ENCODE data around the gene ACTL10.

DNA sequence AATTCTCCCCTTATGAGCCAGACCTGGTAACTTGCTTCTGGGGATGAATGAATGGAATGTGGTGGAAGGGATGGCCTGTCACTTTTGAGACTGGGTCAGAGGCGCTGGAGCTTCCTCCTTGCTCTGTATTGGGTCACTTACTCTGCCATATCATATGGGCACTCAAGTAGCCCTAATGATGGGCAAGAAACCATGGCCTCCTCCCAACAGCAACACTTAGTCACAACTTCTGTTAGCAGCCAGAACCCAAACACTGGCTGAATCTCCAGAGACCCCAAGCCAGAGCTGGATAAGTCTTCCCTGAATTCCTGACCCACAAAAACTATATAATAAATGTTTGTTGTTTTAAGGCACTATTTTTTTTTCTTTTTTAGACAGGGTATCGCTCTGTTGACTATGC lies 13.9 kb downstream of the ACTL10 start:
- TF ChIP-seq, protein P1, sequence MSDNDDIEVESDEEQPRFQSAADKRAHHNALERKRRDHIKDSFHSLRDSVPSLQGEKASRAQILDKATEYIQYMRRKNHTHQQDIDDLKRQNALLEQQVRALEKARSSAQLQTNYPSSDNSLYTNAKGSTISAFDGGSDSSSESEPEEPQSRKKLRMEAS (IDR thresholded peaks at IDR 0.05): no peak
- TF ChIP-seq, protein P2, sequence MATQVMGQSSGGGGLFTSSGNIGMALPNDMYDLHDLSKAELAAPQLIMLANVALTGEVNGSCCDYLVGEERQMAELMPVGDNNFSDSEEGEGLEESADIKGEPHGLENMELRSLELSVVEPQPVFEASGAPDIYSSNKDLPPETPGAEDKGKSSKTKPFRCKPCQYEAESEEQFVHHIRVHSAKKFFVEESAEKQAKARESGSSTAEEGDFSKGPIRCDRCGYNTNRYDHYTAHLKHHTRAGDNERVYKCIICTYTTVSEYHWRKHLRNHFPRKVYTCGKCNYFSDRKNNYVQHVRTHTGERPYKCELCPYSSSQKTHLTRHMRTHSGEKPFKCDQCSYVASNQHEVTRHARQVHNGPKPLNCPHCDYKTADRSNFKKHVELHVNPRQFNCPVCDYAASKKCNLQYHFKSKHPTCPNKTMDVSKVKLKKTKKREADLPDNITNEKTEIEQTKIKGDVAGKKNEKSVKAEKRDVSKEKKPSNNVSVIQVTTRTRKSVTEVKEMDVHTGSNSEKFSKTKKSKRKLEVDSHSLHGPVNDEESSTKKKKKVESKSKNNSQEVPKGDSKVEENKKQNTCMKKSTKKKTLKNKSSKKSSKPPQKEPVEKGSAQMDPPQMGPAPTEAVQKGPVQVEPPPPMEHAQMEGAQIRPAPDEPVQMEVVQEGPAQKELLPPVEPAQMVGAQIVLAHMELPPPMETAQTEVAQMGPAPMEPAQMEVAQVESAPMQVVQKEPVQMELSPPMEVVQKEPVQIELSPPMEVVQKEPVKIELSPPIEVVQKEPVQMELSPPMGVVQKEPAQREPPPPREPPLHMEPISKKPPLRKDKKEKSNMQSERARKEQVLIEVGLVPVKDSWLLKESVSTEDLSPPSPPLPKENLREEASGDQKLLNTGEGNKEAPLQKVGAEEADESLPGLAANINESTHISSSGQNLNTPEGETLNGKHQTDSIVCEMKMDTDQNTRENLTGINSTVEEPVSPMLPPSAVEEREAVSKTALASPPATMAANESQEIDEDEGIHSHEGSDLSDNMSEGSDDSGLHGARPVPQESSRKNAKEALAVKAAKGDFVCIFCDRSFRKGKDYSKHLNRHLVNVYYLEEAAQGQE (IDR thresholded peaks at IDR 0.05; ENCODE audit: borderline replicate concordance in 1 of 2, low read depth in 1 of 2, low read length in 2 of 2): no peak
